Left ventricle myocardium inferior (tissue), 1 donor: Measurements from ENCODE around the gene NMT1. TPM values are rescaled to one million over a fixed set of nuclear protein-coding genes. Genes with fewer than 3 reads are reported as not detected.
A peak's percentile ranks its signal among the peaks of the same experiment; 100 is the strongest.

Source experiments
- DNase-seq: peaks from one replicate; pipeline ENCODE4 v3.0.0-alpha.2; 2020
- H3K27ac ChIP-seq: fragments of 200-600 bp; replicated peaks from 2 replicates; pipeline ENCODE4 v1.8.0; 2021
- H3K27me3 ChIP-seq: fragments of 200-600 bp; 2 replicates; pipeline ENCODE4 v1.8.0; 2021; ENCODE audit warnings: low read depth
- H3K36me3 ChIP-seq: fragments of 200-600 bp; 2 replicates; pipeline ENCODE4 v1.8.0; 2021
- H3K4me1 ChIP-seq: fragments of 200-600 bp; 2 replicates; pipeline ENCODE4 v1.8.0; 2021
- H3K4me3 ChIP-seq: fragments of 200-600 bp; 2 replicates; pipeline ENCODE4 v1.8.0; 2021; ENCODE audit warnings: mild to moderate bottlenecking, moderate library complexity
- H3K9me3 ChIP-seq: fragments of 200-600 bp; replicated peaks from 2 replicates; pipeline ENCODE4 v1.8.0; 2021
- CTCF ChIP-seq: fragments of 200-600 bp; IDR thresholded peaks from 2 replicates; pipeline ENCODE4 v1.8.0; 2021; ENCODE audit warnings: antibody characterized with exemption, mild to moderate bottlenecking, borderline replicate concordance
- intact Hi-C: fragments of 100-400 bp; cut with micrococcal nuclease; formaldehyde crosslinking; loops from one replicate; pipeline ENCODE4 v1.11.0; 2022
- total RNA-seq: library from RNA; stranded (reverse); fragmentation: NEBNext Ultra II Directional; extraction: Animal tissue kit (Norgen Biotek cat#: 25700); gene quantifications from one replicate; pipeline ENCODE4 v1.2.1, GENCODE V29; 2021
- donor health status: DM: no; HTN: yes; CAD: no; lungs with severe emphysema.

The NMT1 gene
- total RNA-seq, 1 donor from 2014 or later: 86.0 TPM

GRCh38 chr17:45132572-45133463, 71.7 kb downstream of the NMT1 start:
- peaks cover 4% of the 10 kb centered on the region for H3K36me3 ChIP-seq
- intact Hi-C loops: no loop called here
- no peaks in the 10 kb centered on the region for H3K27me3 ChIP-seq
- H3K4me1 ChIP-seq: peaks cover 74% of the 10 kb centered on the region
- TF ChIP-seq CTCF: peak; percentile 83
- peak overlapping the region; percentile 97 for H3K4me3 ChIP-seq
- H3K27ac ChIP-seq: peak overlapping the region; percentile 99
- peak; percentile 86 for DNase-seq
- no peaks in the 10 kb centered on the region for H3K9me3 ChIP-seq

DNA sequence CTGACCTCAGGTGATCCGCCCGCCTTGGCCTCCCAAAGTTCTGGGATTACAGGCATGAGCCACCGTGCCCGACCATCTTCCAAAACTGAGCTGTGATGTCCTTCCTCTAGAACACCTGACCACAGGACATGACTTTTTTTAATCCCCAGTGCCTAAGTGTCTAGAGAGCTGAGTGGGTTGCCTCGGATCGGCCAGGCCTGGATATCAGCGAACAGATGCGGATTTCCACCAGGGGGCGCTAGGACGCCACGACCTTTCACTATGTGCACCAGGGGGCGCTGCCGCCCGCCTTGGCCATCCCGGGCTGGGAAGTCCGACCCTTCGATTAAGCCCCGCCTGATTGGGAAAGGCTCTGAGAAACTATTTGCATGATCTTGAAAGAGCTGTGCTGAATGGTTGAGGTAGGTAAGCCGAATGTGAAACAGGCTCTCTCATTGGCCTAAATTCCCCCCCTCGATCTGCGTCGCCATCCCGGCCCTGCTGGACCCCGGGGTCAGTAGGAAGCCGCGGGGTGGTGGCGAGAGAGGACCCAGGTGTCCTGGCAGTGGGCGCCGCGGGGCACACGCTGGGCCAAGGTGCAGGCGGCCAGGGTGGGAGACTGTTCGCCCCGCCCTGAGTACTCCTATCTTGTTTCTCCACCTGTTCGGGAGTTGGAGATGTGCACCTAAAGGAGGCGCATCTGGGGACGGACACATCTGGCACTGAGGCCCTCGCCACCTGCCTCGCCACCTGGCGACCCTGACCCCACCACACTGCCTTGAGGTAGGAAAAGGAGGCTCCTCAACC, 74.3 kb downstream of the NMT1 start, which contains the start of gene ACBD4:
Gene ACBD4, plus strand, starts transcription at position 496 of the 786 bp plus-strand sequence. CDS start 458 bp downstream, outside the sequence.
- Histone ChIP-seq H3K4me1 (peaks cover 48% of the 10 kb centered on the region), H3K36me3 (peaks cover 22% of the 10 kb centered on the region), H3K27ac (peak within 1 kb of the TSS; percentile 81), H3K27me3 (no peaks in the 10 kb centered on the region), H3K9me3 (no peaks in the 10 kb centered on the region), H3K4me3 (peak within 1 kb of the TSS; percentile 91)
- peak; percentile 100 for TF ChIP-seq CTCF
- intact Hi-C loops: loop anchor here (5.0 kb wide), 1 partner anchor 62 kb away; no protein-coding TSS in a partner anchor
- peak; percentile 94 for DNase-seq

DNA sequence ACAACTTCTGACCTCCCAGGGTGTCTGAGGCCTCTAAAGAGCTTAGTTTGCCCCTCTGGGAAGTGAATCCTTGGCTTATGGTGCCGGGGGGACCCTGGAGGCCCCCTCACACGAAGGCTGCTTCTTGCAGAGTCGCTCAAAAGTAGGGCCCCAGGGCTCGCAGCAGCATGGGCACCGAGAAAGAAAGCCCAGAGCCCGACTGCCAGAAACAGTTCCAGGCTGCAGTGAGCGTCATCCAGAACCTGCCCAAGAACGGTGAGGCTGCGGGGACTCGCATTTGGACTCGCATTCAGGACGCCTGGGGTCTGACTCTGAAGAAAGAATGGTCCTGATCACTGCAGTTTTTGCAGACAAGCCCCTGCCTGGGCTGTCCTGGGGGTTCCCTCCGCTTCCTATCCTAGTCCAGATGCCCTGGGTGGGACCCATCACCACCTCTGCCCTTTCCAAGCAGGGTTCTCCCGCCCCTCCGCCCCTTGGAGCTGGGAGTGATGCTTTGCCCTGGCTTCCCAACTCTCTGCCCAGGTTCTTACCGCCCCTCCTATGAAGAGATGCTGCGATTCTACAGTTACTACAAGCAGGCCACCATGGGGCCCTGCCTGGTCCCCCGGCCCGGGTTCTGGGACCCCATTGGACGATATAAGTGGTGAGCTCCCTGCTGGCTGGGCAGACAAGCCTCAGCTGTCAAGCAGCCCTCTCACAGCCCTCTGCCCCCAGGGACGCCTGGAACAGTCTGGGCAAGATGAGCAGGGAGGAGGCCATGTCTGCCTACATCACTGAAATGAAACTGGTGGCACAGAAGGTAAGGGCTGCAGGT, 75.1 kb downstream of the NMT1 start:
- DNase-seq: peak; percentile 22
- no peaks in the 10 kb centered on the region for H3K9me3 ChIP-seq
- no peaks in the 10 kb centered on the region for H3K27me3 ChIP-seq
- peaks cover 40% of the 10 kb centered on the region for H3K4me1 ChIP-seq
- H3K27ac ChIP-seq: peak overlapping the region; percentile 81
- intact Hi-C loops: loop anchor here (5.0 kb wide), 1 partner anchor 61 kb away; no protein-coding TSS in a partner anchor
- no peak for TF ChIP-seq CTCF
- peaks cover 22% of the 10 kb centered on the region for H3K36me3 ChIP-seq
- peak overlapping the region; percentile 91 for H3K4me3 ChIP-seq

- TF ChIP-seq CTCF: no peak
- peaks cover 32% of the 10 kb centered on the region for H3K4me1 ChIP-seq
- no peaks in the 10 kb centered on the region for H3K9me3 ChIP-seq
- H3K4me3 ChIP-seq: no peak overlapping the region
- no peaks in the 10 kb centered on the region for H3K27me3 ChIP-seq
- intact Hi-C loops: loop anchor here (5.0 kb wide), 1 partner anchor 60 kb away; no protein-coding TSS in a partner anchor
- peaks cover 22% of the 10 kb centered on the region for H3K36me3 ChIP-seq
- peak; percentile 9 for DNase-seq
- no peak overlapping the region for H3K27ac ChIP-seq
Measured at GRCh38 chr17:45136846-45137560, 75.9 kb downstream of the NMT1 start.
